GM21367 (cell line): ENCODE data around the gene PSD.

Experiments used
- ATAC-seq: cut with Tn5 transposase; IDR thresholded peaks from one replicate; pipeline ENCODE4 v1.9.1; 2021; ENCODE audit not compliant: unreplicated experiment

The PSD gene

GRCh38 chr10:102444851-102445250, 26.3 kb upstream of the PSD start:
- ATAC-seq: no peak

GRCh38 chr10:102438374-102438773, 19.8 kb upstream of the PSD start:
- ATAC-seq: no peak

GRCh38 chr10:102437515-102437914, 18.9 kb upstream of the PSD start:
- ATAC-seq: no peak

- ATAC-seq: no peak
Measured at GRCh38 chr10:102436312-102436711, 17.7 kb upstream of the PSD start.

GRCh38 chr10:102435529-102436233, 17.1 kb upstream of the PSD start:
- no peak for ATAC-seq

- ATAC-seq: no peak
Measured at GRCh38 chr10:102435133-102435497, 16.5 kb upstream of the PSD start.

- ATAC-seq: no peak
Measured at GRCh38 chr10:102434394-102435132, 16.0 kb upstream of the PSD start.

GRCh38 chr10:102433619-102434046, 15.0 kb upstream of the PSD start:
- ATAC-seq: no peak

GRCh38 chr10:102432162-102432950, 13.8 kb upstream of the PSD start, which contains the start of gene CUEDC2:
Gene CUEDC2, minus strand, starts transcription at chr10:102432574. Its CDS starts 7,386 bp downstream, at chr10:102425188.
- peak; percentile 82 for ATAC-seq

- ATAC-seq: no peak
Measured at GRCh38 chr10:102431452-102432124, 13.0 kb upstream of the PSD start.

GRCh38 chr10:102429468-102429867, 10.9 kb upstream of the PSD start:
- no peak for ATAC-seq

GRCh38 chr10:102426803-102427287, 8.3 kb upstream of the PSD start:
- ATAC-seq: no peak

- ATAC-seq: no peak
Measured at GRCh38 chr10:102425444-102425843, 6.9 kb upstream of the PSD start.

GRCh38 chr10:102424916-102425315, 6.3 kb upstream of the PSD start:
- no peak for ATAC-seq

- no peak for ATAC-seq
Measured at GRCh38 chr10:102424145-102424544, 5.6 kb upstream of the PSD start.

GRCh38 chr10:102423372-102423968, 4.9 kb upstream of the PSD start:
- no peak for ATAC-seq

GRCh38 chr10:102422545-102423129, 4.1 kb upstream of the PSD start:
- ATAC-seq: no peak

GRCh38 chr10:102421757-102422512, 3.4 kb upstream of the PSD start:
- no peak for ATAC-seq

GRCh38 chr10:102421507-102421756, 2.8 kb upstream of the PSD start:
- ATAC-seq: no peak
